Smooth muscle cell (in vitro differentiated cells): ENCODE results near the gene CEP20. TPM values are rescaled to one million over a fixed set of nuclear protein-coding genes. Genes with fewer than 3 reads are reported as not detected.

Experiments used
- DNase-seq: peaks from one replicate; lab custom pipeline; 2025; ENCODE audit not compliant: unreplicated experiment; lab: John Stamatoyannopoulos, UW
- H2AFZ ChIP-seq: fragments of 200-600 bp; sonication (generic); 2 replicates; pipeline ENCODE4 v1.6.0; 2016; ENCODE audit warnings: antibody characterized with exemption, low read depth, mild to moderate bottlenecking
- H3F3A ChIP-seq: fragments of 200-600 bp; sonication (generic); 2 replicates; pipeline ENCODE4 v1.6.0; 2017; ENCODE audit warnings: antibody characterized with exemption, low read depth
- H3K27ac ChIP-seq: fragments of 200-600 bp; sonication (generic); 2 replicates; pipeline ENCODE4 v1.5.1; 2016; ENCODE audit warnings: low read depth, mild to moderate bottlenecking
- H3K27me3 ChIP-seq: fragments of 200-600 bp; sonication (generic); 2 replicates; pipeline ENCODE4 v1.6.1; 2016; ENCODE audit warnings: low read depth, mild to moderate bottlenecking
- H3K36me3 ChIP-seq: fragments of 200-600 bp; sonication (generic); 2 replicates; pipeline ENCODE4 v1.5.1; 2016; ENCODE audit warnings: low read depth
- H3K4me1 ChIP-seq: fragments of 200-600 bp; sonication (generic); 2 replicates; pipeline ENCODE4 v1.5.1; 2016; ENCODE audit warnings: low read depth
- H3K4me2 ChIP-seq: fragments of 200-600 bp; sonication (generic); 2 replicates; pipeline ENCODE4 v1.6.0; 2016; ENCODE audit warnings: mild to moderate bottlenecking
- H3K4me3 ChIP-seq: fragments of 200-600 bp; sonication (generic); 2 replicates; pipeline ENCODE4 v1.5.1; 2016; ENCODE audit warnings: mild to moderate bottlenecking
- H3K79me2 ChIP-seq: fragments of 200-600 bp; sonication (generic); 2 replicates; pipeline ENCODE4 v1.6.0; 2016; ENCODE audit warnings: low read depth, mild to moderate bottlenecking
- H3K9ac ChIP-seq: fragments of 200-600 bp; sonication (generic); 2 replicates; pipeline ENCODE4 v1.6.0; 2016; ENCODE audit warnings: low read depth
- H3K9me3 ChIP-seq: fragments of 200-600 bp; sonication (generic); replicated peaks from 2 replicates; pipeline ENCODE4 v1.5.1; 2016; ENCODE audit warnings: low read depth
- H4K20me1 ChIP-seq: fragments of 200-600 bp; sonication (generic); 2 replicates; pipeline ENCODE4 v1.6.0; 2016; ENCODE audit warnings: low read depth
- CTCF ChIP-seq: fragments of 200-600 bp; sonication (generic); IDR thresholded peaks from 2 replicates; pipeline ENCODE4 v1.5.1; 2017; ENCODE audit warnings: borderline replicate concordance, mild to moderate bottlenecking, antibody characterized with exemption; ENCODE audit not compliant: insufficient read depth, poor library complexity, severe bottlenecking
- WGBS: methylation state at CpG from one replicate; pipeline ENCODE4 v1.1.7; 2016; ENCODE audit warnings: low lambda C conversion rate; 5-methylcytosine and 5-hydroxymethylcytosine counted together
- polyA plus RNA-seq: library from polyadenylated mRNA; unstranded; fragments of >200 nt; fragmentation: Nextera tagmentation; extraction: Ambion mirVana; gene quantifications from 2 replicates; pipeline ENCODE4 v1.2.1, GENCODE V29; 2016
- total RNA-seq: library from RNA; depleted of rRNA; stranded (reverse); fragments of >200 nt; gene quantifications from 2 replicates; pipeline ENCODE4 v1.2.3, GENCODE V29; 2014

CEP20 gene
- total and polyA plus RNA-seq, 2 experiments from 2014 or later = 29.0 to 38.4 TPM

DNA sequence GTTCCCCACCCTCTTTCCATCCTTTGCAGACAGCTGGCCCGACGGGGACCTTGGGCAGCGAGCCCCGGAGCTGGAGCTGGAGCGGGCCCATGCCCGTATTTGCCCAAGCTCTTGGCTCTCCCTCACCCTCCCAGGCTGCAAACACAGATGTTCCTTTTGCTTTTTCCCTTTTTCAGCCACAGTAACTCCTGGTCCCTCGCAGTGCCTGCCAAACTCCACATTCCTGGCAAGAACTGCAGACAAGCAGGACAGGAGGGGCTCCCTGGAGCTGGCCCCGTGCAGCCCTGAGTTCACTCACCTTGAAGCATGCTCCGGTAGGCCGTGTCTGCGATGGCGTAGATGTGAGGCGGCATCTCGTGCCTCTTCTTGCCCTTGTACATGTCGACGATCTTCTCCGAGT lies 65.4 kb downstream of the CEP20 start:
- no peak for DNase-seq
- no peak overlapping the region for H3K9ac ChIP-seq
- H3K36me3 ChIP-seq = no peaks in the 10 kb centered on the region
- H3K9me3 ChIP-seq = no peaks in the 10 kb centered on the region
- no peaks in the 10 kb centered on the region for H4K20me1 ChIP-seq
- no peak overlapping the region for H3K27ac ChIP-seq
- no peak for TF ChIP-seq CTCF
- no peak overlapping the region for H3K4me2 ChIP-seq
- H3K4me1 ChIP-seq = no peaks in the 10 kb centered on the region
- H3K79me2 ChIP-seq = no peaks in the 10 kb centered on the region
- no peaks in the 10 kb centered on the region for H3F3A ChIP-seq
- H3K4me3 ChIP-seq = no peak overlapping the region
- no peak overlapping the region for H2AFZ ChIP-seq
- peaks cover 80% of the 10 kb centered on the region for H3K27me3 ChIP-seq
- WGBS = 94% methylated on average over 17 of the region's 17 CpGs

- Histone ChIP-seq H2AFZ (no peak overlapping the region), H3K9ac (no peak overlapping the region), H4K20me1 (no peaks in the 10 kb centered on the region), H3K27ac (no peak overlapping the region), H3K36me3 (no peaks in the 10 kb centered on the region), H3K4me3 (no peak overlapping the region), H3K79me2 (no peaks in the 10 kb centered on the region), H3K27me3 (peaks cover 73% of the 10 kb centered on the region), H3K9me3 (peaks cover 7% of the 10 kb centered on the region), H3K4me1 (no peaks in the 10 kb centered on the region), H3K4me2 (no peak overlapping the region), H3F3A (no peaks in the 10 kb centered on the region)
- no peak for DNase-seq
- 93% methylated on average over 7 of the region's 7 CpGs for WGBS
- TF ChIP-seq CTCF = no peak
Observed at GRCh38 chr16:15820837-15821236, 67.6 kb downstream of the CEP20 start.

DNA sequence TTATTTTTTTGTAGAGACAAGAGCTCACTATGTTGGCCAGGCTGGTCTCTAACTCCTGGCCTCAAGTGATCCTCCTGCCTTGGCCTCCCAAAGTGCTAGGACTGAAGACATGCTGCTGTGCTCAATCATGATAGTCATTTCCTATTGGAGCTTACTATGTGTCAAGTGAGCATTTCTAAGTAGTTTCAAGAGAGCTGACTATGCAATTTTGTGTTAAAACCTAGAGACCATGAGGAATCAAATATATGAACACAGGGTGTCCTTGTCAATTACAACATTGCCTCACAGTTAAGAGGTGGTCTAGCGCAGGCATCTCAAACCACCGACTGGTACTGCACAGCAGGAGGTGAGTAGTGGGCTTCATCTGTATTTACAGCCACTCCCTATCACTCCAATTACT lies 69.4 kb downstream of the CEP20 start:
- Histone ChIP-seq H3K4me2 (no peak overlapping the region), H3K4me1 (no peaks in the 10 kb centered on the region), H3F3A (no peaks in the 10 kb centered on the region), H2AFZ (no peak overlapping the region), H3K27me3 (peaks cover 80% of the 10 kb centered on the region), H3K9ac (no peak overlapping the region), H3K4me3 (no peak overlapping the region), H3K27ac (no peak overlapping the region), H3K9me3 (peaks cover 16% of the 10 kb centered on the region), H3K36me3 (no peaks in the 10 kb centered on the region), H3K79me2 (no peaks in the 10 kb centered on the region), H4K20me1 (no peaks in the 10 kb centered on the region)
- WGBS = 97% methylated on average over 2 of the region's 2 CpGs
- DNase-seq = no peak
- no peak for TF ChIP-seq CTCF

GRCh38 chr16:15817446-15817845 lies 71.0 kb downstream of the CEP20 start:
- Histone ChIP-seq H3K9me3 (peaks cover 16% of the 10 kb centered on the region), H3K79me2 (no peaks in the 10 kb centered on the region), H3F3A (no peaks in the 10 kb centered on the region), H3K4me3 (no peak overlapping the region), H3K4me1 (no peaks in the 10 kb centered on the region), H3K4me2 (no peak overlapping the region), H3K27me3 (peaks cover 76% of the 10 kb centered on the region), H3K36me3 (no peaks in the 10 kb centered on the region), H3K27ac (no peak overlapping the region), H3K9ac (no peak overlapping the region), H2AFZ (no peak overlapping the region), H4K20me1 (no peaks in the 10 kb centered on the region)
- DNase-seq = no peak
- WGBS = 79% methylated on average over 2 of the region's 2 CpGs
- no peak for TF ChIP-seq CTCF
